ENCODE data around the gene SRRM2.

The SRRM2 gene

DNA sequence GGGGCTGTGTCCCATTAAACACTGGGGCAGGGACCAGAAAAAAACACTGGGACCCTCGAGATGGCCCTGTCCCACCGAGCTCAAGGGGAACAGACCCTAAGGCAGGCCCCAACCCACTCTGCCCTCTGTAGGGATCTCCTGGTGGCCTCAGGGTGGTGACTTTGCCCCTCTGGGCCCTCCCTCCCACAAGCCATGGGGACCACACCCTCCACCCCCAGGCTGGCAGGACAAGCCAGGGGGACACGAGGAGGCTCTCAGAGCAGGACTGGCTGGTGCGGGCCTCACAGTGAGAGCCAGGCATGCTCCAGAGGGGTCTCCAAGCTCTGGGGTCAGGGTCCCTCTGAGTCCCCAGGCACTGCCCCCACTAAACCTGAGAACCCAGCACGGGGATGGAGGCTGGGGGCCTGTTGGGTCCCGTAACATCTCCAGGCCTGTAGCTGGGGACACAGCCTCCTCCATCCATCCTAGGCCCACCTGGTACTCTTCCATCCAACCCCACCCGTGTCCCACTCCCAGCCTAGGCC, 14.5 kb upstream of the SRRM2 start:
- no peak for DNase-seq (ENCODE audit: low read depth in 1 of 2, low spot score in 1 of 2)

DNA sequence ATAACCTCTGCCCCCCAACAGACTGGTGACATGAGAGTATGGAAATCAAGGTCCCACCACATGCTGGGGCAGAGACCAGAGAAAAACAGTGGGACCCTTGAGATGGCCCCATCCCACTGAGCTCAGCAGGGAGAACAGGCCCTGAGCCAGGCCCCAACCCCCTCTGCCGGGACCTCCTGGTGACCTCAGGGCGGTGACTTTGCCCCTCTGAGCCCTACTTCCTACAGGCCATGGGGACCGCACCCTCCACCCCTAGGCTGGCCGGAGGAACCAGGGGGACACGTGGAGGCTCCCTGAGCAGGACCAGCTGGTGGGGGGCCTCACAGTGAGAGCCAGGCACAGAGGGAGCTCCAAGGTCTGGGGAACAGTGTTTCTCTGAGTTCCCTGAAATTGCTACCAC, 13.8 kb upstream of the SRRM2 start:
- DNase-seq (ENCODE audit: low read depth in 1 of 2, low spot score in 1 of 2): no peak

DNA sequence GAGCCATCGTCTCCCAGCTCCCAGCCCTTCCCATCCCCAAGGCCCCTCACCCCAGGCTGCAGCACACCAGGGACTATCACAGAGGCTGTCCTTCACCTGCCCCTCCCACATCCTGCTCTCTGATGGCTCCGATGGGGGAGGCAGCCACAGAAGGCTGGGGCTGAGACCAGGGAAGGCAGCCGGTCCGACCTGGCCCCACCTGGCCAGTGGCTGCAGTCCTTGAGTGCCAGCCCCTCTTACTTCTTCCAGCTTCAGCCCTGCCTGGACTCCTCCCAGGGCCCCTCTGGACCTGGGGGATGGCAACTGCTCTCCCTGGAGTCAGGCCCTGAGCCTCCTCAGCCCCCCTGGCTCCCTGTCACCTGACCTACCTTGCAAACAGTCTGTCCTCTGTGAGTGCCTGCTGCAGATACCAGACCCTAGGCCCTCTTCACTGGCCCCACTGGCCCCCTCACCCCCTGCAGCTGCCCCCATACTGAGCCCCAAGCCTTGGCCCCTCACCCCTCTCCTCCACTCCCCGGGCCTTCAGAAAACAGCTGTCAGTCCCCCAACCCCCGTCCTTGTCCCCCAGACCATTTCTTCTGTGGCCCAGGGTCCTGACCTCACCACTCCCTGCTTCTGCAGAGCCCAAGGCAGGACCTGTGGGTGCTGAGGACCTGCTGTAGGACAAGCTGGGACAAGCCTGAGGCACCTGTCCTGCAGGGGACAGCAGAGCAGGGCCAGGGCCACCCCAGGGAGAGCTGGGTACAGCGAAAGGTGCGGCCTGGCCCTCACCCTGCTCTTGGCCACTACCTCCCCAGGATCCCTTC, 12.6 kb upstream of the SRRM2 start:
- no peak for DNase-seq (ENCODE audit: low read depth in 1 of 2, low spot score in 1 of 2)

DNA sequence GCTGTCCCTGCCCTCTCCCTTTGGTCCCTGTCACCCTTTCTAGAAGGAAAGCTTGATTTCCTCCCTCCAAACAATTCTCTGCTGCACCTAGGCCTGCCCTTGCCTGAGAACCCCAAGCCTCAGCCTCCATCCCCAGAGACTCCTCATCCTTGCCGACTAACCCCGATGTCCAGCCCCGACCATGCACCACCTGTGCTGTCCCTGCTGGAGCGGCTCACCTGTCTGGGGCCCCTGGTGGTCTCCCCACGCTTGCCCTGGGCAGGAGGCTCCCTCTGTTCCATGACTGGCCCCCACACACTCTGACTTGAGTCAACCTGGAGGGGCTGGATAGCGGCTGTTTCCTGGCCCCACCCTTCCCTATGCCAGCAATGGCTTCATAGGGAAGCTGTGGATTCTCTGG, 12.0 kb upstream of the SRRM2 start:
- DNase-seq (ENCODE audit: low read depth in 1 of 2, low spot score in 1 of 2): no peak

DNA sequence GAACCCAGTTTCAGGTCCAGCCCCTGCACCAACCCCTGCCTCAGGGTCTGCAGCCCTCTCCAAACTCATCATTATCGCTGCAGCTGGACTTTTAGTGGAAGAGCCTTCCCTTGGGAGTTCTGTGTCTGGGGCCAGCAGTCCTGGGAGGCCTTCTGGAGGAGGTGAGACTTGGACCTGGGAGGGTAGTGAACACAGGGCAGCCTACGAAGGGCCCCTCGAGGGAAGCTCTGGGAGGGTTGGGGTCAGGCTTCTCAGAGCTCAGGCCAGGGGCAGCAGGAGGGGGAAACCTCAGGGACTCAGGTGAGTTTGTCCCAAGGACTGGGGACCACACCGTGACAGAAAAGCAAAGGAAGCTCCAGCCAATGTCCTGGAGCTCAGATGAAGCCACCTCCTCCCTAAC, 11.3 kb upstream of the SRRM2 start:
- DNase-seq (ENCODE audit: low read depth in 1 of 2, low spot score in 1 of 2): no peak

DNA sequence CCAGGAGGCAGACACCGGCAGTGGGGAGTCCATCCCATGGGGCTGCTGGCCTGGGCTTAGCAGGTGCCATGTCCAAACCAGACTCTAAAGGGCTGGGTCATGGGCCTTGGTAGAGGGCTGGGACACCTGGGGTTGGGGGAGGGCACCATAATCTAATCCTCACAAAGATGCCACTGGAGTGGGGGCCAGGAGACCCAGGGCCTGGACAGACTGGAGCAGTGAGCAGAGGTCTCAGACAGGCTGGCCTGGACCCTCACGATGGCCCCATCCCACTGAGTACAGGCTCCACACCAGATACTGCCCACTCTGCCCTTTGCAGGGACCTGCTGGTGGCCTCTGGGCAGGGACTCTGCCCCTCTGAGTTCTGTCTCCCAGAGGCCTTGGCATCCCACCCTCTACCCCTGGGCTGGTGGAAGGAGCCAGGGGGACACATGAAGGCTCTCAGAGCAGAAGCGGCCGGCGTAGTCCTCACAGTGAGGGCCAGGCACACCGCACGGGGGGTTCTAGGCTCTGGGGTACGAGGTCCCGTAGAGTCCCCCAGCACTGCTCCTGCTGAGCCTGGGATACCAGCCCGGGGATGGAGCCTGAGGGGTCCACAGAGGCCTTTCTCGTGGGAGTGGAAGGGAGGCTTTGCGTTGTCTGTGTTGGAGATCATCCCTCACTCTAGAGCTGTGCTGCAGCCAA, 10.0 kb upstream of the SRRM2 start:
- no peak for DNase-seq (ENCODE audit: low read depth in 1 of 2, low spot score in 1 of 2)

DNA sequence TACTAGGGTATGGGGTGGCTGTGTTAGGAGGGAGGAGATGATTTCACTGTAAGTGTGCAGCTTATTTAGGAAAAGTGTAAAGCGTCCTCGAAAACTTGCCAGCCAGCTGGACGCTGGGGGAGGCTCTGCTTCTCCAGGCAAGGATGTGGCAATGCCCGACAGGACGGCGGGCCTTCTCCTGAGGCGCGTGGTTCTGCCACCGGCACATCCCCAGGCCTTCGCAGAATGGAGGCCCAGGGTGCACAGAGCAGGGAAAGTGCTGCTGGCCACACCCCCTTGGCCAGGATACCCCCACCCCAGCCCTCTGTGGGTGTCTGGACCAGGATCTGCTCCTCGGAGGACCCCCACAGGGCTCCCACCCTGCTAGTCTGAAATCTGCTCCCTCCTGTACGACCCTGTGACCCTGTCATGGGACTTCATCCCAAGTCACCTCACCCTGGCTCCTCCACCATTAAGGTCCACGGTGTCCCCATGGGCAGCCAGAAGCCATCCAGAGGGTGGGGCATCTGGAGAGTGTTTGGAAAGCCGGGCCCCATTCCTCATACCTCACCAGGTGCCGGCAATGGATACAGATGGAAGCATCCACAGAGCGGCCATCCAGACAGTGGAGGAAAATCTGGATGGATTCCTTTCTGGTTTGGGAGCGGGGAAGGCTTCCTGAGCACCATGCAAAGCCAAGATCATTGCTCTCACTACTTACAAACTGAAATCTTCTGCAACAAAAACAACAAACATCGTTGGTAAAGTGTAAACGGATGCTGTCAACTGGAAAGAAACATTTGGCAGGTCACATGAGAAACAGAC, 9.2 kb upstream of the SRRM2 start:
- no peak for DNase-seq (ENCODE audit: low read depth in 1 of 2, low spot score in 1 of 2)

DNA sequence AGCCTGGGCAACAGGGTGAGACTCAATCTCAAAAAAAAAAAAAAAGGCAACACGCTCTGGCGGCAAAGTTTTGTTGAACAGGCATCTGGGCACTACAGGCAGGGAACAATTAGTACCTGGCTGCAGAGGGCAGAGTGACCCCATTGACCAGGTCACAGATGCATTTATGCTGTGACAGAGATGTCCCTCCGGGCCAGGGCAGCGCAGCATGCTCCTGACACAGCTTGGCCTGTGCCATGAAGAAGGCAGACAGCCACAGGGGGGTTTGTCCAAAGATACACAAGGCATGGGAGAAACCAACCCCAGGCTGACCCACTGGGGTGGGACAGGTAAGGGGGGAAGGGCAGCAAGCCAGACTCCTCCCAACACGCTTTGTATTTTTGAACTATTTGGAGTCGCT, 7.7 kb upstream of the SRRM2 start:
- DNase-seq (ENCODE audit: low read depth in 1 of 2, low spot score in 1 of 2): no peak

DNA sequence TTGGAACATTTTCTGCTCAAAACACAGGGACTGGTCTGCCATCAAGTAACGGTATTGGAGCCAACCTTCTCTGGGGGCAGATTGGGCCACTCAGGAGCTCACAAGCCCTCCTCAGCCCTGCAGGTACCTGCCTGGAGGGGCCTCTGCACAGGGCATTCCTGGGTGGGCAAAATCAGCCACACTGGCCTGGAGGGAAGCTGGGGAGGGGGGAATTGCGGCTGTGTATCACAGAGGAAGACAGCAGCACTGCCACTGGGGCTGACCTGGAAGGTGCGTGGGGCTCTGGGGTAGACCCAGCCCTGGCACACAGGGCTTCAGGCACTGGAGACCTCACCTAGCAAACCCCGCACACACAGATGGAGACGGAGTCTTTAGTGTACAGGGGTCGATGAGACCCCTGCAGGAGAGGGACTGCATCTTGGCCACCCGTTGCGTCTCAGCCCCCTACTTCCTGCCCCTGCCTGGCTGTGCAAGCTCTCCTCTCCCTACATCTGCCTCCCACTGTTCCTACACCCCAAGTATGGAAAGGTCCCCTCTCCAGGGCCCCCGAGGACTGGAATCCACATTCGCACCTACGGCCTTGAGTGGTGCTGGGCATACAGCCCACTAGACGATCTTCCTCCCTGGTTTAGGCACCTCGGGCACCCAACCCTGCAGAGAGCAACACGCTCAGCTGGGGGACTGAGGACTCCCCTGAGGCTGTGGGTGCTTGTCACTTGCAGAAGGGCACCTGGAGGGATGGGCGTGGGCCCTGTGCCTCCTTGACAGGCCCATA, 7.1 kb upstream of the SRRM2 start:
- no peak for DNase-seq (ENCODE audit: low read depth in 1 of 2, low spot score in 1 of 2)

DNA sequence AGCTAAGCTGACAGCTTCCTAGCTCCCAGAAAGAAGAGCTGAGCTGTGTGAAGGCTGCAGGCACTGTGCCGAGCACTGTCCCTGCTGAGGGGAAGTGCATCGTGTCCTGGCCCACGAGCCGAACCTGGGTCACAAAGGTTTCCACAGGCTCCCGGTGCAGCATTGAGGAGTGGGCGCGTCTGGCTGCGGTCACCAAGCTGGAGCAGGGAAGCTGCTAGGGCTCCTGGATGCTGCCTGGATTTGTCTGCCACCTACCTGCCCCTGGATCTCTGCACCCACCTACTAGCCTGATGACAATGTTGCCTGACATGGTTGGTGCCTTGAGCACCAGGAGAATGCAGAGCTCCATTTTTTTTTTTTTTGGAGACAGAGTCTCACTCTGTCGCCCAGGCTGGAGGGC, 6.5 kb upstream of the SRRM2 start:
- DNase-seq (ENCODE audit: low read depth in 1 of 2, low spot score in 1 of 2): no peak

DNA sequence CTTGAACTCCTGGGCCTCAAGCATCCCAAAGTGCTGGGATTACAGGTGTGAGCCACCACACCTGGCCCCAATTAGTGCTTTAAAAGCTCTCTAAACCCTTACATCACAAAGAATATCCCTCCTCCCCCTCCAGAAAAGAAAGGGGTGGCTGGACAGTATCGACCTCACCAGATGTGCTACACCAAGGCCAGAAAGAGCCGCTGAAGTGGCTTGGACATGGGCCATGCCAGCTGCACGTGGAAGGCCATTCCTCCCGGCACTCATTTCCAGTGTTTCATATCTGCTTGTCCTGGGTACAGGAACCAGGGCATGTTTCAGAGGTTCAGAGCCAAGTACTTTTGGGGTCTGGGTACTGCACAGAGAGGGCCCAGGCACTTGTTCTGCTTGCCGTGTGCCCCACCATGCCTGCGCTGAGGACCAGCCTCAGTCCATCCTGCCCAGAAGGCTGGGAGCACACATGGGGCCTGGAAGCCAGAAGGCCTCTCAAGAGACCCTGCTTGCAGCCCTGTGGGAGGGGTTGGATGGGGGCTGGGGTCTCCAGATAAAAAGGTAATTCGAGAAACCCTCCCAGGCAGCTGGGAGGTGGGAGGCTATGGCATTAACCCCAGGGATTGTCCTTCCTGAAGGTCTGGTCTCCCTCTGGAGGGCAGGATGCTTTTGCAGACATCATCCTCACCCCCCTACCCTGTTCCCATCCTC, 3.5 kb upstream of the SRRM2 start:
- no peak for DNase-seq (ENCODE audit: low read depth in 1 of 2, low spot score in 1 of 2)

DNA sequence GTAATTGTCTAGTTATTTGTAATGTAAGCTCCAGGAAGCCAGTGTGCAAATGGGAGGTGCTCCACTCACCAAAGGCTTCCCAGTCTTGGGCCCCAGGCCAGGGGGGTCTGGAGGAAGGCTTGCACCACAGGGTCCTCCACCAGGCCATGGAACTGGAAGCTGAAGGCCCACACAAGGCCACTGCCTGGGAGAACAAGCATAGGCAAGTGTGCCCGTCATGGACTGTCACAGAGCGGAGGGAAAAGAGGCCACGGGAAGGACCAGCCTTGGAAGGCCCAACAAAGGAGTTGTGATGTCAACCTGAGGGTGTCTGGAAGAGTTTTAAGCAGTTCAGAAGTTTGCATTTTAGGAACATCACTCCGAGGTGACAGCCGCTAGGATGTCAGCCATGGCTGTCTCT, 3.0 kb upstream of the SRRM2 start:
- no peak for DNase-seq (ENCODE audit: low read depth in 1 of 2, low spot score in 1 of 2)

DNA sequence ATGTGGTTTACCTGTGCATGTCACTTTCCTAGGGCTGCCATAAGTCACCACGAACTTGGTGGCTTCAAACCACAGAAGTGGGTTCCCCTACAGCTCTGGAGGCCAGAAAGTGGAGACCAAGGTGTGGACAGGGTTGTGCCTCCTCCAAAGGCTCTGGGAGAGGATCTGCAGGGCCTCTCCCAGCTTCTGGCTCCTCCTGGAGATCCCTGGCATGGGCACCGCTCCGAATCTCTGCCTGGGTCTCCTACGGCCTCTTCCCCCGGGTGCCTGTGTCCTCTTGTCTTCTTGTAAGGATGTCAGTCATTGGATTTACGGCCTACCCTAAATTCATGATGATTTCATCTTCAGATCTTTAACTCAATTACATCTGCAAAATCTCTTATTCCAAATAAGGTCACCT, 2.5 kb upstream of the SRRM2 start:
- no peak for DNase-seq (ENCODE audit: low read depth in 1 of 2, low spot score in 1 of 2)

DNA sequence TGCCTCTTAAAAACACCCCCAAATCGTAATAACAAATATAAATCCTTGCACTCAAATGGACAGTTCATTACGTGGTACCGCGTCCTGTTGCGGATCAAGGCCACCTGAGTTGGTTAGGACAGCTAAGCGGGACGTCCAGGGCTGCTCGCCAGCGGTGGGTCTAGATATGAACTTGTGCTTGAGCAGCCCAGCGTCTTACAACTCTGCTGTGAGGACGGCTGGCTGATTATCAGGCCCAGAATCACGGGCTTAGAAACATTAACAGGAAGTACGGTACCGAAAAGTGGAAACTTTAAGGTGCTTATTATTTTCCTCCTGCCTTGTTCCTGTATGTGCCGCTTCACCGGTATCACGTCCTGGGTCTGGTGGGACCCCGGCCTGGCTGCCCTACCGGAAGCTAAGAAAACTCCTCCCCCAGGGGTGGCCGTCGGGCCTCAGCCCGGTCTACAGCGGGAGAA, 832 bp upstream of the SRRM2 start:
- DNase-seq (ENCODE audit: low read depth in 1 of 2, low spot score in 1 of 2): peak in 1 of 2 donors; percentile 22

DNA sequence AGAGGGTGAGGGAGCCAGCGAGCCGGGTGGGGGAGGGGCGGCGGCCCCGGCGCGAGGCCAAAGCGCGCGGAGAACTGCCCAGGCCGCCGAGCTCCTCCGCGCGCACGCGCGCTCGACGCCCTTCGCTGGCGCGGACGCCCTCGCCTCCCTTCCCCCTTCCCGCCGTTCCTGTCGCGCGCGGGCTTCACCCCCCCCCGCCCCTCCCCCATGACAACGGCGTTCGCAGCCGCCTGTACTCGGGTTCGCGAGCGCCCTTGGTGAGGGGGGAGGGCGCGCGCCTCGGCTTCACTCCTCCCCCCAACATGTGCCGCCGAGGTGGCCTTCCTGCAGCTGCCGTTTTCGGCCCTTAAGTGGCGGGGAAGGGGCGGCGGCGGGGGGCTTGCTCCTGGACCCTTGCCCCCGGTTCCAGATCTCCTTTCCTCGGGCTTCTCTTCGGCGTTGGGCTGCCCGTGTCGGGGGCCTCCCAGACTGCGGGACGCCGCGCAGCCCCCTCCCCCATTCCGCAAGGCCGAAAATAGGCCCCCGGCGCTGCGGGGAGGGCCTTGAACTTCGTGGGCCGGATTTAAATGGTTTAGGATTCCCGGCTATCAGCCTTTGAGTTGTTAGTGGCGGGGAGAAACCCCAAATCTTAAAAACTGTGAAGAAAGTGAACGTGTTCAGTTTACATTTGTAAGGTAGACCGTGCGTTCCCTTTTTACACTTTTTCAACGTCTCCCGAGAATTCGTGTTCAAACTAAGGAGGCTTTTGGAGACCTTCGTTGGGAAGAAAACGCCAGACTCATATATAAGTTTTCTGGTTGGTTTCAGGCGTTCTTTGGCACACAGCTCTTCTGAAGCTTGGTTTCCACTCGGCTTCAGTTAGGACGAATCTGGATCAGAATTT, 653 bp downstream of the SRRM2 start:
- no peak for DNase-seq (ENCODE audit: low read depth in 1 of 2, low spot score in 1 of 2)

DNA sequence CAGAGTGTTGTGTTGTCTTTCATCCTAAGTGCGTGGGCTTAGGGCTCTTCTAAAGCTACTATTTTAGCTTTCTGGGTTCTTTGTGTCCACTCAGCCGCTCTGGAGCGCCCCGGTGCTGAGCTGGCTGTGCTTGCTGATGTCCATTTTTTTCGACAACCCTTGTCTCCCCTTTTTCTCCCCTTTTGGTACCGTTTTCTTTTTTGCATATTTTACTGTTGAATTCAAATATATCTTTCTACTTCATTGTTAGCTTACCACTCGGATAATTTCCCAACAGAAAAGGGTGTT, 1.2 kb downstream of the SRRM2 start:
- no peak for DNase-seq (ENCODE audit: low read depth in 1 of 2, low spot score in 1 of 2)

DNA sequence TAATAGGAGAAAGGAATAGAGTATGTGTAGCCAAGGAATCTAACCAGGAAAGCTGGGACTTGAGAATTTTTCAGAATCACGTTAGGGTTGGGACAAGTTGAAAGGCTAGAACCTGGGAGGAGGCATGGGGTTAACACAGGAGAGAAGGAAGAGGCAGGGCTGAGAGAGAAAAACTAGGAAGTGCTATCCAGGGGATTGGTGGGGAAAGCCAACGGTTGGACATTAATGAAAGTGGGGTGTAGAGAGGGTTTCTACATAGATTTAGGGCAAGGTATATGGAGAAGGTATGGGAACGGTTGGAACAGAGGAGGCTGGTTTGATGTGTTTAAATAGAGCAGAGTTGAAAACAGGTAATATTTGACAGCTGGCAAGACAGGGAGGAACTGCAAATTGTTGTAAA, 2.7 kb downstream of the SRRM2 start:
- no peak for DNase-seq (ENCODE audit: low read depth in 1 of 2, low spot score in 1 of 2)

DNA sequence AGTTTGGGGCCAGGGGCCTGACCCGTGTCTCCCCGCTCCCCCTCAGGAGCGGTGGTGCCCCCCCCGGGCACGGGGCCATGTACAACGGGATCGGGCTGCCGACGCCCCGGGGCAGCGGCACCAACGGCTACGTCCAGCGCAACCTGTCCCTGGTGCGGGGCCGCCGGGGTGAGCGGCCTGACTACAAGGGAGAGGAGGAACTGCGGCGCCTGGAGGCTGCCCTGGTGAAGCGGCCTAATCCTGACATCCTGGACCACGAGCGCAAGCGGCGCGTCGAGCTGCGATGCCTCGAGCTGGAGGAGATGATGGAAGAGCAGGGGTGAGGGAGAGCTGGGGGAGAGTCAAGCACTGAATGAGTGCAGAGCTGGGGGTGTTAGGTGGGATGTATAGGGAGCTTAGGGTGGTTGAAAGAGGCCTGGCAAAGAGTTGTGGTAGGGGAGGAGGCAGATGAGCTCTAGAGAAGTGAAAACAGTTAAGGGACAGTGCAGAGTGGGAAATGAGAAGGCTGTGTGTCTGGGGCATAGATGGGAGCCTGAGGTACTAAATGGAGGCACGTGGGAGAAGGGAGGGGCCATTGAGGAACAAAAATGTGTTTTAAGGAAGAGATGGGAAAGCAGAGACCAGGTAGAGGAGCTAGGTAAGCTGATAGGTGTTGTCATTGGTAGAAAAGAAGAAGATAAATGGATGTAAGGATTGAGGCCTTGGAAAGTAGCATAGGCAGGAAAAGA, 4.0 kb downstream of the SRRM2 start:
- DNase-seq (ENCODE audit: low read depth in 1 of 2, low spot score in 1 of 2): no peak

DNA sequence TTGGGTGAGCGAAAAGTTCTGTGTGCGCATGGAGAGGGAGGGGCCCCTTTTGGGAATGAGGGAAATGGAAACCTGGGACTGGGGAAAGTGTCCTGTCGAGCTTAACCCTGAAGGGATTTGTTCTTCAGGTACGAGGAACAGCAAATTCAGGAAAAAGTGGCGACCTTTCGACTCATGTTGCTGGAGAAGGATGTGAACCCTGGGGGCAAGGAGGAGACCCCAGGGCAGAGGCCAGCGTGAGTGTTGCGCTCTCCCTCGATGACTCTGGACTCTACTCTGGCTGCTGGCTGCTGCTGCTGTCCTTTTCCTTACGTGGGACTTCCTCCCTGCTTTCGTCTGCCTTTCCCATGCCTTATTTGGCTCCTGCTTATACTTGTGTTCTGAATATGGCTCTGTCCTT, 4.9 kb downstream of the SRRM2 start:
- no peak for DNase-seq (ENCODE audit: low read depth in 1 of 2, low spot score in 1 of 2)
